HK-2 (cell line): ENCODE data around the gene DRD1.

Experiments used
- DNase-seq: peaks from one replicate; pipeline ENCODE4 v3.0.0-alpha.2; 2018; ENCODE audit not compliant: unreplicated experiment

Gene DRD1

GRCh38 chr5:175444060-175444904, at the start of gene DRD1:
DRD1 (minus strand) TSS chr5:175444182; CDS start chr5:175443099, 1,083 bp downstream.
- peak; percentile 6 for DNase-seq

GRCh38 chr5:175493726-175494125, 49.7 kb upstream of the DRD1 start:
- DNase-seq: no peak

DNA sequence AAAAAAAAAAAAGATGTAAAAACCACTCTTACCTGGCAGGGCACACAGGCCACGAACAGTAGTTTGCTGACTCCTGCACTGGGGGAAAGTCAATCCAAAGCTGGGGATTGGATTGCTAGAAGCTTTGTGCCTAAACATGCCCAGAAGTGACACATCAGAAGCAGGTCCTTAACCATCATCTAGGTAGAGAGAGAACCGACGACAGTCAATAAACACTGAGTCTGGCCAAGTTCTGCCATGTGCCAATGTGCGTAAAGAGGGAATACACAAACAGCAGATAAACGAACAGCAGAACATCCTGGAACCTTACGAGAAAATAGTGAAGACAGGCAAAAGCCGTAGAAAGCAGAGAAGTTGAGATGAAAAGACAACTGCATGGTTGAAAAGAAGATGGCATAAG, 49.3 kb upstream of the DRD1 start:
- DNase-seq: no peak

GRCh38 chr5:175491223-175491622, 47.2 kb upstream of the DRD1 start:
- no peak for DNase-seq

DNA sequence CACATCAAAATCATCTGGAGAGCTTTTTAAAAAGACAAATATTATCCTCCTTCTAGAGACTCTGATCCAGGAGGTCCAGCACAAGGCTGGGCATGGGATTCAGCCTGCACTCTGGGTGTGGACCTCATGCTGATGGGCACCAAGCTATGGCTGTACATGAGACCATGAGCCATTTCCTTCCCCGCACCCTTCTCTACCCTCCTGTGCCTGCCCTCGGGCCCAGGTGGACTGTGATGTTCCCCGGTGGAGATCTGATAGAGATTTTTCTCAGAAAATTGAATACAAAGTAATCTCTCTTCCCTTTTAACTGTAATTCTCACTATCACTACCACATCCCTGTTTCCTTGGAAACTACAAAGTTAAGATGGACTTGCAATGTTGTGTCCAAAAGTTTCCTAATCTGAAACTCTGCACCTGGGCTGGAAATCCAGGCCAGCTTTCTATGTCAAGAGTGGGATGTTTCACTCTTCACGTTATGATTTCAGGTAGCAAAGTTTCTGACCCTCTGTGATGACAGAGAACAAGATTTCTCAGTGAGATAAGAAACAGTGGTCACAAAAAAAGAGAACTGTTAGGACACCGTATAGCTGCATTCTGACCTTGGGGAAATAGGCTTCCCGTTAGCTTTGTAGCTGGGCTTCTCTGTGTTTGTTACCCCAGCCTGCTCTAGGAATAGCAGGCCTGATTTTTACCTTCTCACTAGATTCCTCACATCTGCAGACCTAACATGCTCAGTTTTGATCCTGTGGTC, 45.9 kb upstream of the DRD1 start:
- DNase-seq: no peak

DNA sequence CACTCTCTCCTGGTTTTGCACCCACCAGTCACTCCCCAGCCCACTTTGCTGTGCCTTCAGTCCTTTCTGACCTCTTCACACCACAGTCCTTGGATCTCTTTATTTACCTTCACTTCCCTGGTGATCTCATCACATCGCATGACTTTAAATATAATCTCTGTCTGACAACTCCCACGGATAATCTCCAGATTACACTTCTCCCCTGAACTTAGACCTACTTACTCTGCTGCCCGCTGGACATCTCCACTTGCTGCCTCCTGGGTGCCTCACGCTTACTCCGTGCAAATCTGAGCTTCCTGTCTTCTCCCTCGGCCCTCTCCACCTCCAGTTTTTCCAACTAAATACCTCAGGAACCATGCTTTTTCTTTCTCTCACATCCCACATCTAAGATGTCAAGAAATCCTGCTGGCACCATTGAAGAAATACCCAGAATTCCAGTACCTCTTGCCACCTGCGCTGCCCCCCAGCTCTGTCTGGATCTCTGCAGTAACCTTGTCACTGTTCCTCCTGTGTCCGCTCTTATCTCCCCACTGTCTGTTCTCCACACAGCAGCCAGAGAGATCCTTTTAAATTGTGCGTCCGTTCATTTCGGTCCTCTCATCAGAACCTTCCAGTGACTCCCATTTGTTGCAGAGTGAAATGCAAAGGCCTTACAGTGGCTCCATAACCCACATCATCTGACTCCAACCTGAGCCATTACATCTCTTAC, 43.7 kb upstream of the DRD1 start:
- no peak for DNase-seq

GRCh38 chr5:175485631-175486030, 41.6 kb upstream of the DRD1 start:
- DNase-seq: no peak

DNA sequence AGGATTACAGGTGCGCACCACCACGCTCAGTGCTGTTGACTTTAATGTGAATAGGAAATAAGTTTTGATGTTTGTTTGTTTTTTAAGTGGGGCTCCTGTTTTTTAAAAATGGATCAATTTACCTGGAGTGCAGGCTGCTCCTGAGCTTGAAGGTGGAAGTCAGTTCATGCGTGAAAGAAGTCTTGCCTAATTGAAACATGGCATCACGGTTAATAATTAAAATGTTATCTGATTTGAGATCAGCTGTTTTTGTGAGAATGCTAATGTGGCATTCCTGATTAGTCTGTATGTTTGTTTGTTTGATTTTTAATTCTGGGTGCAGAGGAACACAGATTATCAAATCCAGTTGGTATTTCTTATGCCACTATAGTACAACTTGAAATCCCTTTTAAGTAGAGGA, 40.8 kb upstream of the DRD1 start:
- DNase-seq: no peak

DNA sequence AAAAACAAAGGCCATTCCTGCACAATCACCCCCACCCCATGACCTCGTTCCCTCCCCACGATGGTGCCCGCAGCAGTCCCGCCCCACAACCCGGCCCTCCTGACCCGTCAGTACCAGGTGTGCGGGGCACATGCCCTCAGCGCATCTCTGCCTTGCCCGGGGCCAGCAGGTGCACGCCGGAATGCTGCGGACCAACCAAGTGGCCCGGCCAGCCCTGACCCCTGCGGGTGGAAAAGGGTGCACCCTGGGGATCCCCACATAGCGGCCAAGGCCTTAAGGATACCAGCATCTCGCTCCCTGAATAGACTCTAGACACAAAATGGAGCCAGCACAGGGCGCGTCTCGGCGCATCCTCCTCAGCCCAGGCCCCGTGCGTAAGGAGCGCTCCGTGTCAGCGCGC, 40.3 kb upstream of the DRD1 start:
- no peak for DNase-seq

DNA sequence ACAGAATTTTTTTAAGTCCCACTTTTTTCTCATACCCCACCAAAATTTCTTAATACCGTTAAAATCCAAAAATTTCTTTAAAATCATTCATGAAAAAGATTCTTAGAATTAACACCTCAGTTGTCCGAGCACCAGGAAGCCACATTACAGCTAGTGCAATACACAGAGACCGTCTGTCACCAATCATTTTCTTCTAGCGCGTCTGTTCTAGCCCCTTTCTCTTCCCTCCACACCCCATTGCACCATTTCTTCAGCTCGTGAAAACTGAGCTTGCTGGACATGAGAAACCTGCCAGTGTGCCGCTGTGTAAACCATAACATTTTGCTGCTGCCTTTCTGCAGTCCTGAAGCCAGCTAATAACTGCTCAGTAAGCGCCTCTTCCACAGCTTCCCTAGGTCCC, 39.4 kb upstream of the DRD1 start:
- no peak for DNase-seq

GRCh38 chr5:175479125-175479881, 35.3 kb upstream of the DRD1 start:
- DNase-seq: peak; percentile 1

DNA sequence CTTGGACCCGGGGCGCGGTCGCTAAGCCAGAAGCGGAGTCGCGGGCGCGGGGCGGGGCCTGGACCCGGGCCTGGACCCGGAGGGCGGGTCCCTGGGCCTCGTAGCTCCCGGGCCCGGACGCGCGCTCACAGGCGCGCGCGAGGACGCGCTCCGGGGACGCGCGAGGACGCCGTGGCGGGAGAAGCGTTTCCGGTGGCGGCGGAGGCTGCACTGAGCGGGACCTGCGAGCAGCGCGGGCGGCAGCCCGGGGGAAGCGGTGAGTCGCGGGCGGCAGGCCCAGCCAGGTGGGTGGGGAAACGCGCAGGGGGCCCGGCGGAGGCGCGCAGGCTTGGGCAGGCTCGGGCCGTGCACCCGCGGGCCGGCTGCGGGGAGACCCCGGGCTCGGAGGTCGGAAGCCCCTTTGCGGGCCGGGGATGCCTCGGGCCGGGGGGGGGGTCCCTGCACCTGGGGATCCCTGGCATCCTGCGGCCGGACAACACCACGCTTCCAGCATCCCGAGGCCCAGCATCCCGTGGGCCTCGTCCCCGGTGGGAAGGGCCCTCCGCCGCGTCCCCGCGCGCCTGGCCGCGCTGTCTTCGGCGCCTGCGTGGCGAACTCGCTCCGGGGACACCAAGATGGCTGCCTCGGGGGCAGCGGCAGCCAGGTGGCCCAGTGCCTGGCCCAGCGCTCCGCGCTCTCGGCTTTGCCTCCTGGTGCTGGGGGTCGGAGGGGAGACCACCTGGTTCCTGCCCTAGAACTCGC, 34.6 kb upstream of the DRD1 start, which contains the start of gene SFXN1:
Gene SFXN1, plus strand, starts transcription at position 177 of the 741 bp plus-strand sequence. CDS start 13,544 bp downstream, outside the sequence.
- DNase-seq: peak; percentile 58

- DNase-seq: no peak
These were observed 34.0 kb upstream of the DRD1 start for GRCh38 chr5:175478008-175478383.

DNA sequence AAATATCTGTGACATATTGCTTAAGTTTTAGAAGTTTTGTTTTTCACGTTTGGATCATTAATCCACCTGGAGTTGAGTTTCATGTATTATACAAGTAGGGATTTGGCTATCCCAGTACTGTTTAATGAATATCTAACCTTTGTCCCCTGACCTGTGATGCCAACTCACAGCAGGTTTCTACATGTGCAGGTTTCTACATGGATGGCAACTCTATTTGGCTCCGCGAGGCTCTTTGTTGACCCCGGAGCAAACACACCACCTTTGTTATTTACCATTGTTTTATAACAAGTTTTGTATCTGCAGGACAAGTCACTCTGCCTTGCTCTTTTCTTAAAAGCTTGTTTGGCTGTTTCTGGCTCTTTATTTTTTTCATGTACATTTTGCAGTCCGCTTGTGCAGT, 33.5 kb upstream of the DRD1 start:
- no peak for DNase-seq

- DNase-seq: no peak
These were observed 31.3 kb upstream of the DRD1 start for GRCh38 chr5:175475248-175475647.

DNA sequence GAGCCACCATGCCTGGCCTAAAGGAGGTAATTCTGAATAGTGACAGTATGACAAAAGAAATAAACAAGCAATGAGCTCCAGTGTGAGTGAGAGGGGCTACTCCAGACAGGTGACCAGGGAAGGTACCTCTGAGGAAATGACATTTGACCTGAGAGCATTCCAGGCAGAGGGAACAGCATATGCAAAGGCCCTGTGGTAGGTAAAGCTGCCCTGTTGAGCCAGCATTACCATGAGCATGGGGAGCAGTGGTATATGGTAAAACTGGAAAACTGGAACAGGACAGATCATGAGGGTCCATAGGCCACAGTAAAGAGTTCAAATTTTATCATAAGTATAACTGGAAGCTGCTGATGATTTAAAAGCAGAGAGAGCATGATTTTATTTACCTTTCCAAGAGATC, 28.4 kb upstream of the DRD1 start:
- no peak for DNase-seq

DNA sequence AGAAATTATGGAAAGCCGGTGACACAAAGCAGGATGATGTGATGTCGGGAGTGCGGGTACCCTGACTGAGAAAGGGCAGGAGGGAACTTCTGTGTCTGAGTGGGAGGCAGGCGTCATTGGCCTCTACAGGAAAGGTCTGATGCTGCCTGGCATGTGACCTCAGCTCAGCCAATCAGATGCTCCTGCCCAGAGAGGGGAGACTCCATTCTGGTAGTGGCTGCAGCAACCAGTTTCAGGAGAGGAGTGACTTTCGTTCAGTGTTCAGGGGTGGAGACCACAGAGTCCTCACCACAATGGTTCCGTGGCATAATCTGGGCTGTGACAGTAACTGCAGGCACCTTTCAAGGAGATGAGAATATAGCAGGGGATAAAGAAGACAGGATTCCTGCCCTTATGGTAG, 27.6 kb upstream of the DRD1 start:
- DNase-seq: no peak

GRCh38 chr5:175471196-175471595, 27.2 kb upstream of the DRD1 start:
- DNase-seq: no peak

DNA sequence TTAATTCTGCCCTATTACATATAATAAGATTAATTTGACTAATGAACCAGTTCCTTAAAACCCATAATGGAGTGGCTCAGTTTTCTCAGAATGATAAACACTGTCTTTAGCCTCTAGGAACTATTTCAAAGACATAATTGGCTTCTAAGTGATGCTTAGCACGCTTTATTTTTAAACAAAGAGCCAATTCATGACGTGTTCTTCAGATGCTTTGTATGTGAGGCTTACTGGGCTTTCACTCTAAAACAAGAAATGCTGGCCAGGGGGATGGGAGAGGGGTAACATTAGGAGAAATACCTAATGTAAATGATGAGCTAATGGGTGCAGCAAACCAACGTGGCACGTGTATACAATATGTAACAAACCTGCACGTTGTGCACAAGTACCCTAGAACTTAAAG, 26.8 kb upstream of the DRD1 start:
- DNase-seq: no peak

DNA sequence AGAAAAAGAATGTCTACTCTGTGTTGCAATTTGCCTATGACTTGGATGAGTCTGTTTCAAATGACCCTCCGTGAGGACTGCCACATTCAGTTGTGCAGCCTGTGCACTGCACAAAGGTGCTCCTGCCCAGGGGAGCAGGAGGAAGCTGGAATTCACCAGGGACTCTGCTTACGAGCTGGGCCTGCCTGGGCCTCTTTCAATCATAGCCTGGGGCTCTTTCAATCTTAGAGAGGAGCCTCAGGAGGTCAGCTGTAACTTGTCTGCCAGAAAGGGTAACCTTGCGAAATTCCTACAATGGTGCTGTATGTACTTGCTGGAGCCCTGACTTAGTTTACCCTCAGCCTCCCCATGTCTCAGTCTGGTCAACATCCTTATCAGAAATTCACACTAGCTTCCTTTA, 25.9 kb upstream of the DRD1 start:
- no peak for DNase-seq

- DNase-seq: no peak
These were observed 24.9 kb upstream of the DRD1 start for GRCh38 chr5:175468892-175469291.
